OCI-LY7 (cell line): ENCODE measurements around the gene PEPD. TPM values are rescaled to one million over a fixed set of nuclear protein-coding genes. Genes with fewer than 3 reads are reported as not detected.

Experiments
- BruUV-seq: library from RNA; stranded (reverse); fragments of 400-500 nt; replicated peaks from 2 replicates; lab custom pipeline; 2021; lab: Mats Ljungman, UMichigan
- CTCF ChIA-PET: fragments of 300-600 bp; sonication (Branson Sonifier 250); formaldehyde crosslinking; loops from one replicate; lab custom pipeline; 2022; ENCODE audit warnings: antibody characterized with exemption; ENCODE audit not compliant: unreplicated experiment; lab: Charles Lee
- POLR2A ChIA-PET: fragments of 300-600 bp; sonication (Branson Sonifier 250); formaldehyde crosslinking; loops from one replicate; lab custom pipeline; 2022; ENCODE audit warnings: antibody characterized with exemption; lab: Charles Lee
- DNase-seq: peaks from one replicate; pipeline ENCODE4 v3.0.0-alpha.2; 2015; ENCODE audit warnings: low spot score
- H2AFZ ChIP-seq: fragments of 200-600 bp; sonication (generic), shearing (Covaris generic); 2 replicates; pipeline ENCODE4 v1.6.1; 2014; ENCODE audit warnings: mild to moderate bottlenecking, antibody characterized with exemption, low read length, moderate library complexity
- H3K27ac ChIP-seq: fragments of 200-600 bp; sonication (generic); 2 replicates; pipeline ENCODE4 v1.5.1; 2014; ENCODE audit warnings: mixed run types, low read depth, mild to moderate bottlenecking, moderate library complexity, low read length, inconsistent platforms; ENCODE audit not compliant: poor library complexity, severe bottlenecking
- H3K36me3 ChIP-seq: fragments of 200-600 bp; sonication (generic); 2 replicates; pipeline ENCODE4 v1.6.1; 2014; ENCODE audit warnings: mild to moderate bottlenecking, antibody characterized with exemption, low read length, moderate library complexity, mixed read lengths; ENCODE audit not compliant: insufficient read depth
- H3K4me1 ChIP-seq: fragments of 200-600 bp; sonication (generic); 2 replicates; pipeline ENCODE4 v1.5.1; 2014; ENCODE audit warnings: mild to moderate bottlenecking, low read length; ENCODE audit not compliant: insufficient read depth, poor library complexity, severe bottlenecking
- H3K4me2 ChIP-seq: fragments of 200-600 bp; sonication (generic); 2 replicates; pipeline ENCODE4 v1.6.1; 2014; ENCODE audit warnings: mild to moderate bottlenecking, low read length
- H3K4me3 ChIP-seq: fragments of 200-600 bp; sonication (generic); 2 replicates; pipeline ENCODE4 v1.5.1; 2014; ENCODE audit warnings: mild to moderate bottlenecking, low read depth, low read length; ENCODE audit not compliant: poor library complexity, severe bottlenecking
- H3K79me2 ChIP-seq: fragments of 200-600 bp; sonication (generic); 2 replicates; pipeline ENCODE4 v1.6.1; 2016; ENCODE audit warnings: low read depth, mild to moderate bottlenecking, low read length, moderate library complexity, mixed read lengths; ENCODE audit not compliant: insufficient read depth
- H3K9me2 ChIP-seq: fragments of 200-600 bp; sonication (generic); 2 replicates; pipeline ENCODE4 v1.6.1; 2016; ENCODE audit warnings: mild to moderate bottlenecking, low read length, mixed read lengths; ENCODE audit not compliant: insufficient read depth
- H3K9me3 ChIP-seq: fragments of 200-600 bp; sonication (generic); 2 replicates; pipeline ENCODE4 v1.6.1; 2014; ENCODE audit warnings: mild to moderate bottlenecking, mixed run types, low read length, mixed read lengths
- H4K20me1 ChIP-seq: fragments of 200-600 bp; sonication (generic); 2 replicates; pipeline ENCODE4 v1.6.1; 2014; ENCODE audit warnings: mild to moderate bottlenecking, antibody characterized with exemption, low read length, moderate library complexity, mixed read lengths; ENCODE audit not compliant: insufficient read depth
- CTCF ChIP-seq: fragments of 200-600 bp; sonication (generic); conservative IDR thresholded peaks from 2 replicates; pipeline ENCODE4 v1.5.1; 2014; ENCODE audit warnings: mild to moderate bottlenecking, antibody characterized with exemption, low read length, moderate library complexity, mixed read lengths
- EZH2phosphoT487 ChIP-seq: fragments of 200-600 bp; sonication (generic); IDR thresholded peaks from 2 replicates; pipeline ENCODE4 v1.6.1; 2018; ENCODE audit warnings: low read depth, borderline replicate concordance, mild to moderate bottlenecking, mixed run types, antibody characterized with exemption, low read length, moderate library complexity, mixed read lengths
- intact Hi-C: fragments of 100-400 bp; cut with micrococcal nuclease; formaldehyde crosslinking; loops from one replicate; pipeline ENCODE4 v1.10.0; 2022; ENCODE audit not compliant: unreplicated experiment
- total RNA-seq, 2 experiments: library from RNA; depleted of rRNA in 1 of 2; stranded (reverse); fragments of >200 nt in 1 of 2; shearing (Covaris generic) in 1 of 2; gene quantifications; 2 replicates each; pipeline ENCODE4 v1.2.3, GENCODE V29; 2014 to 2022

The PEPD gene
- total RNA-seq, 2 experiments from 2014 or later, result 24.4 to 29.7 TPM

- intact Hi-C loops, result no loop called here
- Histone ChIP-seq H3K4me1 (no peaks in the 10 kb centered on the region), H3K36me3 (no peaks in the 10 kb centered on the region), H4K20me1 (no peaks in the 10 kb centered on the region), H3K27ac (no peak overlapping the region), H3K9me3 (no peaks in the 10 kb centered on the region), H3K9me2 (no peaks in the 10 kb centered on the region), H2AFZ (no peak overlapping the region), H3K4me2 (no peak overlapping the region), H3K79me2 (no peaks in the 10 kb centered on the region), H3K4me3 (no peak overlapping the region)
- no peak for TF ChIP-seq EZH2phosphoT487
- TF ChIP-seq CTCF, result no peak
- DNase-seq, result no peak
- CTCF ChIA-PET, result no interaction called here
- POLR2A ChIA-PET, result no interaction called here
- BruUV-seq, result no TSS peak
Measured at GRCh38 chr19:33395561-33396550, 125.7 kb downstream of the PEPD start.

GRCh38 chr19:33394723-33395560 is 126.6 kb downstream of the PEPD start:
- no peak overlapping the region for H2AFZ ChIP-seq
- no TSS peak for BruUV-seq
- no peaks in the 10 kb centered on the region for H3K4me1 ChIP-seq
- no peak overlapping the region for H3K4me3 ChIP-seq
- no peaks in the 10 kb centered on the region for H3K9me2 ChIP-seq
- intact Hi-C loops, result no loop called here
- no peak for DNase-seq
- TF ChIP-seq EZH2phosphoT487 (no peak), CTCF (no peak)
- POLR2A ChIA-PET, result no interaction called here
- H3K4me2 ChIP-seq, result no peak overlapping the region
- no peaks in the 10 kb centered on the region for H3K79me2 ChIP-seq
- no peaks in the 10 kb centered on the region for H4K20me1 ChIP-seq
- H3K9me3 ChIP-seq, result no peaks in the 10 kb centered on the region
- CTCF ChIA-PET, result no interaction called here
- H3K36me3 ChIP-seq, result no peaks in the 10 kb centered on the region
- no peak overlapping the region for H3K27ac ChIP-seq
